GM12878 (cell line): ENCODE results near the gene FEM1B. TPM values are rescaled to one million over a fixed set of nuclear protein-coding genes. Genes with fewer than 3 reads are reported as not detected.

ENCODE experiments used
- ATAC-seq: fragments of 200-7000 bp; cut with Tn5 transposase; 3 replicates; pipeline ENCODE4 v1.9.1; 2020; ENCODE audit warnings: mild to moderate bottlenecking, moderate library complexity
- BruUV-seq: library from RNA; stranded (reverse); fragments of 400-500 nt; replicated peaks from 2 replicates; lab custom pipeline; 2021; lab: Mats Ljungman, UMichigan
- CTCF ChIA-PET: fragments of 300-600 bp; sonication (Branson Sonifier 250); formaldehyde crosslinking; extraction: SDS; loops from one replicate; lab custom pipeline; 2021; ENCODE audit warnings: inconsistent platforms; lab: Yijun Ruan, JAX
- POLR2A ChIA-PET: fragments of 350-600 bp; formaldehyde crosslinking; extraction: SDS; loops from one replicate; lab custom pipeline; 2021; ENCODE audit warnings: inconsistent platforms; lab: Charles Lee
- RAD21 ChIA-PET: fragments of 300-600 bp; sonication (Branson Sonifier 250); formaldehyde crosslinking; loops from one replicate; lab custom pipeline; 2023; ENCODE audit warnings: antibody characterized with exemption; ENCODE audit not compliant: unreplicated experiment; lab: Charles Lee
- SMC1A ChIA-PET: fragments of 300-600 bp; sonication (Branson Sonifier 250); formaldehyde crosslinking; loops from one replicate; lab custom pipeline; 2023; ENCODE audit not compliant: unreplicated experiment, uncharacterized antibody; lab: Charles Lee
- DNase-seq: peaks from one replicate; pipeline ENCODE4 v3.0.0-alpha.2; 2011; ENCODE audit warnings: low read depth, low spot score
- FAIRE-seq: peaks from 3 replicates; lab custom pipeline; 2011; peaks lifted over from hg19 to GRCh38; lab: Jason Lieb, UNC
- H2AFZ ChIP-seq: 2 replicates; pipeline ENCODE4 v1.6.0; 2011; ENCODE audit warnings: low read depth, low read length, control low read depth; ENCODE audit not compliant: control insufficient read depth
- H3K27ac ChIP-seq: 2 replicates; pipeline ENCODE4 v1.5.1; 2011; ENCODE audit warnings: control low read depth; ENCODE audit not compliant: control insufficient read depth, insufficient read depth
- H3K27me3 ChIP-seq, 2 experiments: replicated peaks in 1 of 2; 2 replicates each; pipeline versions ENCODE4 v1.6.0 to v1.6.1; 2011; ENCODE audit warnings: low read length in 1 of 2; ENCODE audit not compliant: control insufficient read depth in 2 of 2, insufficient read depth in 2 of 2
- H3K36me3 ChIP-seq, 2 experiments: 2 replicates each; pipeline ENCODE4 v1.5.1; 2011; ENCODE audit warnings: low read length in 1 of 2; ENCODE audit not compliant: control insufficient read depth in 2 of 2, insufficient read depth in 2 of 2
- H3K4me1 ChIP-seq: 2 replicates; pipeline ENCODE4 v1.6.1; 2011; ENCODE audit warnings: mild to moderate bottlenecking, low read length, moderate library complexity, mixed read lengths; ENCODE audit not compliant: control insufficient read depth, insufficient read depth
- H3K4me2 ChIP-seq: 2 replicates; pipeline ENCODE4 v1.6.0; 2011; ENCODE audit warnings: control low read depth; ENCODE audit not compliant: control insufficient read depth, insufficient read depth
- H3K4me3 ChIP-seq: fragments of 200-600 bp; sonication (generic); 2 replicates; pipeline ENCODE4 v1.5.1; 2016
- H3K79me2 ChIP-seq: 2 replicates; pipeline ENCODE4 v1.6.0; 2011; ENCODE audit warnings: low read length; ENCODE audit not compliant: control insufficient read depth, insufficient read depth
- H3K9ac ChIP-seq: 2 replicates; pipeline ENCODE4 v1.8.0; 2011; ENCODE audit warnings: low read length, control low read depth, mixed read lengths; ENCODE audit not compliant: control insufficient read depth, insufficient read depth
- H3K9me3 ChIP-seq: replicated peaks from 3 replicates; pipeline ENCODE4 v1.5.1; 2011; ENCODE audit warnings: mild to moderate bottlenecking, low read length; ENCODE audit not compliant: control insufficient read depth, insufficient read depth
- H4K20me1 ChIP-seq: 2 replicates; pipeline ENCODE4 v1.6.0; 2011; ENCODE audit not compliant: control insufficient read depth, insufficient read depth
- ATF7 ChIP-seq: fragments of 450-650 bp; IDR thresholded peaks from 2 replicates; pipeline ENCODE4 v1.6.1; 2016; ENCODE audit warnings: low read depth, mild to moderate bottlenecking
- CBFB ChIP-seq: IDR thresholded peaks from 2 replicates; pipeline ENCODE4 v1.6.1; 2016; ENCODE audit warnings: antibody characterized with exemption, low read depth
- E4F1 ChIP-seq: fragments of 450-650 bp; IDR thresholded peaks from 2 replicates; pipeline ENCODE4 v1.6.1; 2018; ENCODE audit warnings: borderline replicate concordance, mild to moderate bottlenecking; ENCODE audit not compliant: partially characterized antibody
- KLF5 ChIP-seq: fragments of 450-650 bp; IDR thresholded peaks from 2 replicates; pipeline ENCODE4 v1.6.1; 2014; ENCODE audit warnings: mild to moderate bottlenecking; ENCODE audit not compliant: partially characterized antibody
- NBN ChIP-seq: fragments of 450-650 bp; IDR thresholded peaks from 2 replicates; pipeline ENCODE4 v1.6.1; 2016
- SMAD1 ChIP-seq: fragments of 450-650 bp; IDR thresholded peaks from 2 replicates; pipeline ENCODE4 v1.6.1; 2018; ENCODE audit warnings: mild to moderate bottlenecking, low read depth; ENCODE audit not compliant: partially characterized antibody
- SMARCA5 ChIP-seq: fragments of 450-650 bp; IDR thresholded peaks from 2 replicates; pipeline ENCODE4 v1.6.1; 2017; ENCODE audit warnings: mild to moderate bottlenecking
- ZBTB33 ChIP-seq: fragments of 450-650 bp; IDR thresholded peaks from 2 replicates; pipeline ENCODE4 v1.6.1; 2017; ENCODE audit warnings: mild to moderate bottlenecking
- ZNF207 ChIP-seq: fragments of 450-650 bp; IDR thresholded peaks from 2 replicates; pipeline ENCODE4 v1.6.1; 2014; ENCODE audit warnings: antibody characterized with exemption, mild to moderate bottlenecking, borderline replicate concordance
- ZNF217 ChIP-seq: fragments of 450-650 bp; IDR thresholded peaks from 2 replicates; pipeline ENCODE4 v1.6.1; 2017; ENCODE audit warnings: antibody characterized with exemption, mild to moderate bottlenecking
- WGBS: methylation state at CpG from one replicate; pipeline ENCODE4 v1.1.6; 2016; ENCODE audit warnings: low lambda C conversion rate; ENCODE audit not compliant: insufficient replicate concordance, insufficient coverage; ENCODE audit errors: missing lambda C conversion rate; 5-methylcytosine and 5-hydroxymethylcytosine counted together
- in situ Hi-C: fragments of 300-500 bp; cut with MboI; formaldehyde crosslinking; loops from 9 replicates; pipeline ENCODE4 v1.14.3; 2018; ENCODE audit warnings: mixed read lengths
- intact Hi-C: fragments of 100-400 bp; cut with micrococcal nuclease; formaldehyde crosslinking; loops from one replicate; pipeline ENCODE4 v1.14.2; 2022; ENCODE audit not compliant: unreplicated experiment
- polyA plus RNA-seq, 11 experiments: library from polyadenylated mRNA; depleted of rRNA in 4 of 11; unstranded in 6 of 11; stranded (reverse) in 5 of 11; fragments of >200 nt; fragmentation: Nextera tagmentation in 4 of 11; fragmentation: Illumina TruSeq in 1 of 11; extraction: Ambion mirVana in 4 of 11; extraction: Trizol in 1 of 11; gene quantifications; 1 replicate in 1 of 11; 2 replicates in 10 of 11; pipeline versions ENCODE4 v1.2.1 to v1.2.3, GENCODE V29; 2011 to 2016; ENCODE audit warnings: inconsistent platforms in 2 of 11, missing spikeins in 2 of 11, low read depth in 1 of 11
- total RNA-seq, 4 experiments: library from RNA; depleted of rRNA in 3 of 4; stranded (reverse); fragments of >200 nt in 3 of 4; fragmentation: Illumina TruSeq in 1 of 4; extraction: Trizol in 1 of 4; gene quantifications; 2 replicates each; pipeline versions ENCODE4 v1.2.1 to v1.2.3, GENCODE V29; 2013 to 2021

Gene FEM1B
- total and polyA plus RNA-seq, 10 of the 15 experiments (the other 5 are each of a cell fraction or from before 2014, with no cell fraction given): 5.5 to 61.1 (median 18.2) TPM

GRCh38 chr15:68228143-68228970, 49.2 kb upstream of the FEM1B start:
- Histone ChIP-seq H3K4me3 (peak overlapping the region; percentile 99), H2AFZ (peak overlapping the region; percentile 94)
- under 1% methylated on average over 25 of the region's 25 CpGs for WGBS

More at GRCh38 chr15:68228143-68228970, 49.2 kb upstream of the FEM1B start:
- intact Hi-C loops: loop anchor here (5.0 kb wide), 1 partner anchor 366 kb away; no protein-coding TSS in a partner anchor
- H3K27ac ChIP-seq: peak overlapping the region; percentile 90
- ATAC-seq (peak; percentile 3), FAIRE-seq (no peak), DNase-seq (no peak)
- no peaks in the 10 kb centered on the region; a peak in 1 of 4 replicates for H3K36me3 ChIP-seq
- POLR2A ChIA-PET: interaction anchor here (0.9 to 2.2 kb wide), 2 partner anchors 49 to 374 kb away, joined by 3 to 8 read pairs; partner anchors contain the start of gene FEM1B
- H3K4me1 ChIP-seq: peaks cover 43% of the 10 kb centered on the region
- H3K4me2 ChIP-seq: peak overlapping the region; percentile 84
- SMC1A ChIA-PET: interaction anchor here (0.8 to 2.2 kb wide), 4 partner anchors 12 to 365 kb away, joined by 3 to 8 read pairs (median 4); no protein-coding TSS in a partner anchor
- in situ Hi-C loops: no loop called here
- CTCF ChIA-PET: interaction anchor here (0.6 to 3.2 kb wide), 5 partner anchors 24 to 714 kb away, joined by 4 to 13 read pairs (median 4); partner anchors contain the start of gene FEM1B
- no peaks in the 10 kb centered on the region for H3K9me3 ChIP-seq
- peaks cover 57% of the 10 kb centered on the region for H3K79me2 ChIP-seq
- H3K9ac ChIP-seq: peak overlapping the region; percentile 90
- H3K27me3 ChIP-seq: no peaks in the 10 kb centered on the region
- RAD21 ChIA-PET: interaction anchor here (0.6 to 2.6 kb wide), 5 partner anchors 37 to 387 kb away, joined by 3 to 13 read pairs (median 3); partner anchors contain the start of gene FEM1B
- TSS peak; percentile 72 for BruUV-seq
- TF ChIP-seq KLF5: peak; percentile 12
- no peak for TF ChIP-seq ATF7
- TF ChIP-seq E4F1: no peak
- TF ChIP-seq SMAD1: no peak
- 0 out of 2 replicates have a peak, but pooled peaks have one; percentile 27 for TF ChIP-seq NBN
- no peak for TF ChIP-seq ZBTB33
- peak; percentile 54; the same call in 1 of the 2 replicates for TF ChIP-seq CBFB
- TF ChIP-seq ZNF207: no peak
- peak; percentile 78 for TF ChIP-seq SMARCA5
- TF ChIP-seq ZNF217: peak; percentile 69; the same call in 1 of the 2 replicates
- no peaks in the 10 kb centered on the region for H4K20me1 ChIP-seq
